ENCODE results near the gene SYNPO2.
"Not testable (repeated sequence)": the region's sequence is repeated elsewhere in the genome, so short reads cannot be mapped to it uniquely, and the experiment has no call there.

SYNPO2 gene

GRCh38 chr4:118888666-118889311, at the start of gene SYNPO2:
Gene SYNPO2, plus strand, starts transcription at chr4:118888854. Its CDS starts 183 bp downstream, at chr4:118889037.
- no peak for FAIRE-seq

GRCh38 chr4:118839221-118839927, 49.3 kb upstream of the SYNPO2 start:
- no peak for FAIRE-seq

- no peak for FAIRE-seq
Measured at GRCh38 chr4:118842055-118842454, 46.6 kb upstream of the SYNPO2 start.

GRCh38 chr4:118843237-118843636, 45.4 kb upstream of the SYNPO2 start:
- no peak for FAIRE-seq

GRCh38 chr4:118845552-118846050, 43.1 kb upstream of the SYNPO2 start:
- no peak for FAIRE-seq

- FAIRE-seq, result no peak
Measured at GRCh38 chr4:118846979-118847378, 41.7 kb upstream of the SYNPO2 start.

GRCh38 chr4:118848242-118848641, 40.4 kb upstream of the SYNPO2 start:
- no peak for FAIRE-seq

- FAIRE-seq, result no peak
Measured at GRCh38 chr4:118848901-118849300, 39.8 kb upstream of the SYNPO2 start.

GRCh38 chr4:118849867-118850487, 38.7 kb upstream of the SYNPO2 start:
- FAIRE-seq, result no peak

- no peak for FAIRE-seq
Measured at GRCh38 chr4:118850488-118851173, 38.0 kb upstream of the SYNPO2 start.

GRCh38 chr4:118857760-118858159, 30.9 kb upstream of the SYNPO2 start:
- FAIRE-seq, result no peak

- no peak for FAIRE-seq
Measured at GRCh38 chr4:118858779-118859178, 29.9 kb upstream of the SYNPO2 start.

GRCh38 chr4:118865091-118865708, 23.5 kb upstream of the SYNPO2 start:
- no peak for FAIRE-seq

GRCh38 chr4:118866442-118866841, 22.2 kb upstream of the SYNPO2 start:
- FAIRE-seq, result no peak

GRCh38 chr4:118867311-118868067, 21.2 kb upstream of the SYNPO2 start:
- no peak for FAIRE-seq

GRCh38 chr4:118869808-118870342, 18.8 kb upstream of the SYNPO2 start:
- no peak for FAIRE-seq

- FAIRE-seq, result no peak
Measured at GRCh38 chr4:118872181-118872580, 16.5 kb upstream of the SYNPO2 start.

GRCh38 chr4:118877797-118878196, 10.9 kb upstream of the SYNPO2 start:
- no peak for FAIRE-seq

GRCh38 chr4:118878507-118878906, 10.1 kb upstream of the SYNPO2 start:
- not testable (repeated sequence) for FAIRE-seq

GRCh38 chr4:118879409-118879808, 9.2 kb upstream of the SYNPO2 start:
- no peak for FAIRE-seq

- no peak for FAIRE-seq
Measured at GRCh38 chr4:118881512-118882146, 7.0 kb upstream of the SYNPO2 start.
